ENCODE data around the gene SERPINE3.

DNA sequence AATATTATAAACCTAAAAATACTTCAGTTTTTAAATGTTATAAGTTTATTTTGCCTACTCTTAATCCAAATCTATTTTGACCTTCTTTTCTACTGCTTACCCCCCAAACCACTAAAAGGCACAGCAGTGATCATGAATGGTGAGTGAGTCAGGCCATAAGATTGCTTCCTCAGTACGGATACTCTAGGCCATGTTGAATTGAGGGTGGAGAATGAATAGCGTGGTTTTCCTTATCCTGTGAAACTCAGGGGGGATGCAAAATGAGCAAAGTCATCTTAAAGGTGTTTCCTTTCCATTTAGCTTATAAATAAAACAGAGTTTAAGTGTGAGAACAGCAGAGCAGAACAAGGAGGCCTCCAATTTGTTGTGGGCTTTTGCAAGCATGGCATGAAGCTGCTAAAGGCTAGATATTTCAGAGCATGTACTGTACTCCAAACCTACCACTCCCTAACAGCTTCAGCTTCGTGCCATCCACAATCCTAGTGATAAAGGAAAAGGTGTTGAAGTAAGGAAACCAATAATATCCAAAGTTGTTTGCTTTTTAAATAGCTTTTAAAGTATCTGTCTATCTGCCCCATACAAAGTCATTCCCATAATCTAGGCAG lies 25.0 kb downstream of the SERPINE3 start:
- TF ChIP-seq CTCF (IDR thresholded peaks at IDR 0.05) (no peak), POLR2A (IDR thresholded peaks at IDR 0.05; ENCODE audit: low read depth) (no peak), POLR2AphosphoS5 (IDR thresholded peaks at IDR 0.05) (no peak)

All from esophagus muscularis mucosa (tissue), 3 donors.